Stimulated activated CD8-positive, alpha-beta memory T cell treated with anti-CD3 and anti-CD28 coated beads, Interleukin-15, amount 100 ng/mL, for 1 hour (primary cell): Measurements from ENCODE around the gene TMSB10.
"Not testable (repeated sequence)": the region's sequence is repeated elsewhere in the genome, so short reads cannot be mapped to it uniquely, and the experiment has no call there.

Experiments used
- DNase-seq: peaks from one replicate; pipeline ENCODE4 v3.0.0-alpha.2; 2020; ENCODE audit warnings: low read depth

TMSB10 gene

GRCh38 chr2:84904717-84905174 lies 710 bp upstream of the TMSB10 start:
- no peak for DNase-seq

DNA sequence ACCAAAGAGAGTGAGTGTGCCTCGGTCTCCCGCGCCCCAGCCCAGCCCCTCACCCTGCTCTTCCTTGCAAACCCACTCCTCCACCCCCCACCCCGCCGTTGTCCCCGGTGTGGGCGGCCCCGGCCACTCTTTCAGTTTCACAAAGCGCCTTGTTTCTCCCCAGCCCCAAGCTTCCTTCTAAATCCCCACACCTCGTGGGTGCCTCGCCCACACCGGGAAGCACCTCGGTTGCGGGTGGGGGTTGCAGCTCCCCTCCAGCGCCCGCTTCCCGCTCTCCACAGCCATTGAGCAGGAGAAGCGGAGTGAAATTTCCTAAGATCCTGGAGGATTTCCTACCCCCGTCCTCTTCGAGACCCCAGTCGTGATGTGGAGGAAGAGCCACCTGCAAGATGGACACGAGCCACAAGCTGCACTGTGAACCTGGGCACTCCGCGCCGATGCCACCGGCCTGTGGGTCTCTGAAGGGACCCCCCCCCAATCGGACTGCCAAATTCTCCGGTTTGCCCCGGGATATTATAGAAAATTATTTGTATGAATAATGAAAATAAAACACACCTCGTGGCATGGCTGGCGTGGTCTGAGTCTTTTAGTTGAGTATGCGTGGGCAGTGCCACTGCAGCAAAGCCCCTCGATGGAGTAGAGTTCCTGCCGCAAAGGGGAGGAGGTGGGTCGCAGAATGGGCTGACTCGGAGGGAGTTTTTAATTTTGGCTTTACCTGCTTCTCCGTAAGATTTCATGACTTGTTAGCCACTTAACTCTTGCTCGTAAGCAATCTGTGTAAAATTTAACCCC lies 848 bp downstream of the TMSB10 start:
- no peak for DNase-seq

DNA sequence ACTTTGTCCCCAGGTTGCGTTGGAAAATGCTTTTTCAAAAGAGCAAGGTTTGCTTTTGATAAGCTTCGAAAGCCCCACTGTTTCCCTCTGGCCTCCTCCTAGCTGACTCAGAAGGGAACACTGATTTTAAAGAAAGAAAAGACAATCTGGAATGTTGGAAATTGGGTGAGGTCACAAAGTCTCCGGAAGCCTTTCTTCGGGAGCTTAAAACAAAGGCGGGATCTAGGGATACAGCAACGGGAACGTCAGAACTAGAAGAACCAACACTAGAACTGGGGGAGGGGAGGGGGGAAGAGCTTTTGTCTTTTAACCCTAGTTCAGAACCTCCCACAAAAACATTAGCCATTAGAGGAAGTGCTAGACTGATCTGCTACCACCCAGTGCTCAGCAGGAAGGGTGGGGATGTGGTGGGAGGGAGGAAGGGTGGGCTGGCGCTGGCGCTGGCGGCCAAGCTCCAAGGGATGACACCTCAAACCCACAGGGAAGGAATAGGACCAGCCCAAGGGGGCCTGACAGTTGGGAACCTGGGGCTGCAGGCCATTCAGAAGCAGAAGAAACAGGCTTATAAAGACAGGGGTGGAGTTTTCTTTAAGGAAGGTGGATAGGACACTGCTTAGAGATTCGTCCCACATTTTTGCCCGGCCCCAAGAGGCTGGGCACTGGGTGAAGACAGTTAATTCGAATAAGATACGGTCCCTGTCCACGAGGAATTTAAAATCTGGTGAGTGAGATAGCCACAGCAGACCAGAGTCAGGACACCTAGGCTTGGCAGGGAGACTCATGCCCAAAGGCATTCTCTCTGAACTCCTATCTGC lies 1.7 kb downstream of the TMSB10 start:
- DNase-seq = no peak

DNA sequence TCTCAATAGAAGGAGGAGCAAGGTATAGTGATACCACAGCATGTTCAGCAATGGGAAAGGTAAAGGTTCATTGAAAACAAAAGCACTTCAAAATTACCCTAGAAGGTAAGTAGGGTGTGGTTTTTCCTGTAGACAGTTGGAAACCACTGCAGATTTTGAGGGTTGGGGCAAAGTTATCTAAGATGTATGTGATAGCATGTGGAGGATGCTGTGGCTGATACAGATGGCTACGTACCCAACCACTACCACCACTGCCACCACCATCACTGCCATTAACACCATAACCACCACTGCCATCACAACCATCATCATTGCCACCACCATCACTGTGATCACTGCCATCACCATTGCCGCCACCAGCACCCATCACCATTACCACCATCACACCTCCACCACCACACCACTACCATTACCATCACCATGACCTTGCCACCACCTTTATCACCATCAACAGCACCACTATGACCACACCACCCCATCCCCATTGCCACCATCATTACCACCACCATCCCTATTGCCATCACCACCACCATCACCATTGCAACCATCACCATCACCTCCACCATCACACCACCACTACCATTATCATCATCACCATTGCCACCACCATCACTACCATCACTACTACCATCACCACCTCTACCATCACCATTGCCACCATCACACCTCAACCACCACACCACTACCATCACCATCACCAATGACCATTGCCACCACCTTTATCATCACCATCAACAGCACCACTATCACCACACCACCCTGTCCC lies 3.7 kb downstream of the TMSB10 start:
- no peak for DNase-seq

DNA sequence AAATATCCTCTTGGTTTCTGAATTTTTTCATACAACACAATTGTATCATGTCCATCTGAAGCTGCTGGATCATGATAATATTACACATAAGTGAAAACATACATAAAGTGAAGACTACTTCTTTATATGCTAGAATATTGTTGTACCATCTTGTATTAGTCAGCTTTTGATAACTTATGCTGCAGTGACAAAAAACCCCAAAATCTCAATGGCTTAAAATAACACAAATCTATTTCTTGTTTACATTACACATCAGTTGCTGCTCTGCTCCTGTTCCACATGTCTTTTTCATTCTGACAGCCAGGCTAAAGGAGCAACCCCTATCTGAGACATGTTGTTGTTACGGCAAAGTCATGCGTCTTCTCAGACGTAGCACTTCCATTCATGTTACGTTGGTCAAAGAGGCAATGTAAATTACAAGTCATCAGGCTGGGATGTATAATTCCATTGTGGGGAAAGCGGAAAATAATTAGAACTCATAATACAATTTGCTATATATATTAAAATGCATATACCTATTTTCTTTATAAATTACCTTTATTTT lies 5.8 kb downstream of the TMSB10 start:
- no peak for DNase-seq

DNA sequence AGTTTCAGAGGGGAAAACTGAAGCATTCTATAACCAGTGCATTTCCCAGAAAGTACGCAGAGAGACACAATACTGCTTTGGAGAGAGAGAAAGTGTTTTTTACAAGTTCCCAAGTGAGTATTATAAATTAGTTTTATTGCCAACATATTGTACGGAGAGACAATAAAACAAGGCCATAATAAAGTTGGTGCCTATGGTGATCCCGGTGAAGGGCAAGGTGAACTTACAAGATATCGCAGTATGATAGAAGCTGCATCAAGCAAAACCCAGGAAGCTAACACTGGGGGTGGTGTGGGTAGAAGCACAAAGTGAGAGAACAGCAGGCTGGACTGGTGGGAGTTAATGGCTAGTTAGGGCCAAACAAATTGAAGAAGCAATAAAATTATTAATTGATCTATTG lies 7.5 kb downstream of the TMSB10 start:
- no peak for DNase-seq

GRCh38 chr2:84914334-84914733 lies 8.9 kb downstream of the TMSB10 start:
- DNase-seq = no peak

DNA sequence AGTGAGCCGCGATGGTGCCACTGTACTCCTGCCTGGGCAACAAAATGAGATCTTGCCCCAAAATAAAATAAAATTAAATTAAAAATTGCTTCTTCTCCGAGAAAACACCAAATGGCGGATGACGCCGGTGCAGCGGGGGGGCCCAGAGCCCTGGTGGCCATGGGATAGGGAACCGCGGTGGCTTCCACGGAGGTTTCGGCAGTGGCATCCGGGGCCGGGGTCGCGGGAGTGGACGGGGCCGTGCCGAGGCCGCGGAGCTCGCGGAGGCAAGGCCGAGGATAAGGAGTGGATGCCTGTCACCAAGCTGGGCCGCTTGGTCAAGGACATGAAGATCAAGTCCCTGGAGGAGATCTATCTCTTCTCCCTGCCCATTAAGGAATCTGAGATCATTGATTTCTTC lies 10.2 kb downstream of the TMSB10 start:
- DNase-seq = not testable (repeated sequence)

DNA sequence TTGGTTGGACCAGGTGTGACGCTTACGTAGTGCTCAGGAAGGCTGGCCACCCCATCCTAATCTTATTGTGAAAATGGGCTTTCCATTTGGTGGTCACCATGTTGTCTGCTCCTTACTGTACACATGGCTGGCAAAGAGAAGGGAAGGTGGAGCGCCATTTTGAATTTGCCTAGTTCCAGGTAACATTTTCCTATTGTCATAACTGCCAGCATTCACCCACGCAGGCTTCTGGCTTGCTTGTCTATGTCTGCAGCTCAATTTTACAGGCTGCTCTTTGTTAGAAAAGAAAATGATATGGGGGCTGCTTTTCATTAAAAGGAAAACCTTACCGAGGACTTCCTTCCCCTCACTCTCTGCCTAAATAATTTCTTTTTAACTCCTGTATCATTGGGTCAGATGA lies 12.4 kb downstream of the TMSB10 start:
- DNase-seq = not testable (repeated sequence)

DNA sequence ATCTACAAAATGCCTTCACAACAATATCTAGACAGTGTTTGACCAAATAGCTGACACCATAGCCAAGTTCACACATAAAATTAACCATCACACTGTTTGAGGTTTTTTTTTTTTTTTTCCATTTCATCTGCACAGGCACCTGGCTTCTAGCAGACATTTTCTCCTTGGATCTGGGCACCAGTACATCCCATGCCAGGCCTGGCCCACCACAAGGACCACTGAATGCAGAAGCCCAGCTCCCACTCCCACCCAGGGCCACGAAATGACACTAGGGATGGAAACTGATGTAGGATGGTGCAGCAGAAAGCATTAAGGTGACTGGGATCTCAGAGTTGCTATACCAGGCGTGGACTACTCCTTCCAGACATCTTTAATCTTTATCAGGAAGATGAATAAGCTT lies 13.0 kb downstream of the TMSB10 start:
- DNase-seq = no peak

- DNase-seq = no peak
Measured at GRCh38 chr2:84919885-84920580, 14.6 kb downstream of the TMSB10 start.

DNA sequence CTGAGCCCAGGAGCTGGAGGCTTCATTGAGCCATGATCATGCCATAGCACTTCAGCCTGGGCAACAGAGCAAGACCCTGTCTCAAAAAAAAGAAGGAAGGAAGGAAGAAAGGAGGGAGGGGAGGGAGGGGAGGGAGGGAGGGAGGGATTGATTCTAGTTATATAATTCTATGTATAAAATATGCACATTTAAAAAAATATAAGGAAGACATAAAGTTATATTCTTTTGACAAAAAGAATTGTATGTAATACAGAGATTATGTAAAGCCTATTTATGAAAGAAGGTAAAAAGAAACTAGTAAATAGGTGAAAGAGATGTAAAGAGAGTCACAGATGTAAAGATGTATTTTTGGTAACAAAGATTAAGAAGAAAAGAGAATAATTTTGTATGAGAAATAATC lies 17.6 kb downstream of the TMSB10 start:
- DNase-seq = no peak

DNA sequence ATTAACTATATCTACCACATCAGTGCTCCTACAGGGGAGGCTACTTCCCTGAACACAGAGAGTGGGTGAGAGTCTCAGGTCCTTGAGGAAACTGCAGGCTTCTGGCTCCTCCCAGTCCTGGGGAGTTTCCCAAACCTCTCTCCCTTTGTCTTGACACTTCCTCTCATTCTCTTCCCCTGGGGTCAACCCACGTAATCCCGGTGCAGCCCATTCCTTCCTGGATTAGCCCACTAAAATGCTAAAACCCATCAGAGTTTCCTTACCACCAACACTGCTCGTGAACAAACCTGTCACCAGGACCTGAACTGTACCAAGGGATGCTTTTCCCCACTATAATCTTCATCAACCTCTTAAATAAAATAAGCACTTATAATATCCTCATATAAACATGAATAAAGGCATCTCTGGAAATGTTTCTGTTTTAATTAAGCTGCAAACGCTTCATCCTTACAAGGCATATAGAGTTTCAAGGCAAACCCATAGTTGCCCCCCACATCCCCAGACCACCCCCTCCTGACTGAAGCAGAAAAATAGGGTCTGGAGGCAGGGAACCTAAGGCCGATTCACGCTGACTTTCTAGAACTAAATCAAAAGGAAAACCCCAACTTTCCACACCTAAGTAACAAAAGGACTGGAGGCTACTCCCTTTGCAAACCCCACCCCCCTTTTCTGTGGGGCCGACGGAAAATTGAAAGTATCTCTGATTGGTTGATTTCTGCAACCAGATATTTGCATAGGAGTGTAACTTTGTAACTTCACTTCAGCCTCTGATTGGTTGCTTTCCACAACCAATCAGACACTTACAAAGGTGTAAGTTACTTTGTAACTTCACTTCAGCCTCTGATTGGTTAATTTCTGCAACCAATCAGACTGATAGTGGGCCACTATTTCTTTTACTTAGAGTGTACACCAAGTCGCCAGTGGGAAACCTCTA lies 19.0 kb downstream of the TMSB10 start:
- DNase-seq = no peak

GRCh38 chr2:84925336-84925723 lies 19.9 kb downstream of the TMSB10 start:
- no peak for DNase-seq

GRCh38 chr2:84925724-84926376 lies 20.4 kb downstream of the TMSB10 start:
- peak; percentile 98 for DNase-seq

GRCh38 chr2:84927275-84927627 lies 21.8 kb downstream of the TMSB10 start:
- no peak for DNase-seq

GRCh38 chr2:84931384-84931821 lies 25.9 kb downstream of the TMSB10 start:
- no peak for DNase-seq

GRCh38 chr2:84938194-84938879 lies 32.9 kb downstream of the TMSB10 start:
- no peak for DNase-seq

DNA sequence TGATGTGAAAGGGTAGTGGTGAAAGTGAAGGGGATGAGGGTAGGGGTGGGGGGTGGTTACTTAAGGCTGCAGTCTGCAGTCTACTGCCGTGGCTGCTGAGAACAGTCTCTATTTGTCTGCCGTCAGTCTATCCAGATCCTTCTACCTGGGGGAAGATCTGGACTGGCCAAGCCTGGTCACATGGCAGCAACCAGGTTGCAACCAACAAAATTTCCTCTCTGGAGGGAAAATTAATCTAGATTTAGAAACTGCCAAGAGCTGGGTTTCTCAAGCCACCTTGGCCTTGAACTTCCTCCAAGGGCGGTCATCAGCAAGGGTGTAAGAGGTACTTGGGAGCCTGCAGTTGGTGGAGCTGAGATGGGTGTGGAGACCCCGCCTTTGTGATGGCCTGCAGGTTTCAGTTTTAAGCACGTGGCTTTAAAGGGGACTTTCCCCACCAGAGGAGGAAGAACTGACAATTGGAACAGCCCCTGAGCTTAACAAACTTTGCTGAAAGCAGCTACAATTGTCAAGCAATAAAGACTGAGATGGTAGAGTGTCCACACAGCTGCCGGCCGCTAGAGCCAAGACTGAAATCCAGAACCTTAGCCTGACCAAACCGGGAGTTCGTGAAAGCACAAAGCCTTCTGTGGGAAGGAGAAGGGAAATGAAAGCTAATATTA lies 34.1 kb downstream of the TMSB10 start:
- peak; percentile 35 for DNase-seq
